Nucleus accumbens (tissue), 56 donors: ENCODE measurements around the gene BANF1.

Source experiments
- DNase-seq, 56 donors: peaks; one replicate each; lab custom pipeline; 2025; lab: John Stamatoyannopoulos, UW

The BANF1 gene

GRCh38 chr11:66032957-66033735, 30.8 kb downstream of the BANF1 start:
- DNase-seq = no peak

GRCh38 chr11:66035653-66036333, 33.5 kb downstream of the BANF1 start:
- no peak for DNase-seq

GRCh38 chr11:66036334-66036710, 34.0 kb downstream of the BANF1 start:
- DNase-seq = no peak

- DNase-seq = no peak
Observed at GRCh38 chr11:66037327-66037726, 35.0 kb downstream of the BANF1 start.

DNA sequence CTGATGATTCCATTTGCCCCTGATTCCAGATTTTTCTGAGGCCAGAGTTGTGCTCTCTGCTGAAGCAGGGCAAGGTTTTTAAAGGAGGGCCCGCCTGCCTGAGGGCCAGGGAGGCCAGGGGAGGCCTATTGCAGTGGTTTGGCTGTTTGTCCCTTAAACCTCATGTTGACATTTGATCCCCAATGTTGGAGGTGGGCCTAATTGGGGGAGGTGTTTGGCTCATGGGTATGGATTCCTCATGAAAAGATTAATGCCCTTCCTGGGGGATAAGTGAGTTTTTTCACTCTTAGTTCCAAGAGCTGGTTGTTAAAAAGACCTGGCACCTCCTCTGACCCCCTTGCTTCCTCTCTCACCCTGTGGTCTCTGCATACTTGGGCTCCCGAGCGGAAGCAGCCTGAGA, 37.5 kb downstream of the BANF1 start:
- DNase-seq = no peak

DNA sequence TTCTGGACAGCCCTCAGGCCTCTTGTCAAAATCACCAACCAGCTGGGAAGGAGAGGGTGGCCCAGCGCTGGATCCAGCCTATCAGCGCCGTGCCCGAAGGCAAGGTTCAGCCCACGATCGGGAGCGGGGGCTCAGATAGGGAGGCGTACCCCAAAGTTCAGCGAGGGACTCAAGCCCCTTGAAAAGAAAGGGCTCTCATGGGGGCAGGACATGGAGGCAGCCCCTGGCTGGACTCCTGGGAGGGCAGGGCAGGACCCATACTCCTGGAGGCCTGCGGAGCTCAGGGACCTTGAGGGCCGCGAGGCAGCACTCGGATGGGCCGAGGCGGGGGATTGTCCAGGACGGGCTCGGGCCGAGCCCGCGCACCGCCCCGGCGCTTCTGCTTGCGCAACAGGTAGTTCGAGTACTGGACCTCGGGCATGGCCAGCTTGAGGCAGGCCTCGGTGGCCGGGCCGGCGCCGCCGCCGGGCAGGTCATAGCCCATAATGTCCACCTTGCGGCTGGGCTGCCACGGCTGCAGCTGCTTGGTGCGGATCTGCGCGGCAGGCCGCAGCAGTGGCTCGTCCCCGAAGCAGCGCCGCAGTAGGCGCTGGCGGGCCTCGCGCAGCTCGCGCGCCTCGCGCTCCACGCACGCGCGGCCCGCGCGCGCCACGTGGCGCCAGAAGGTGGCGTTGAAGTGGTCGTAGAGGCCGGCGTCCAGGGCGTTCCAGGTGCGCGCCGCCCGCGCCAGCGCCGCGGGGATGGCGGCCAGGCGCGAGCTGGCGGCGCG, 40.1 kb downstream of the BANF1 start:
- no peak for DNase-seq

DNA sequence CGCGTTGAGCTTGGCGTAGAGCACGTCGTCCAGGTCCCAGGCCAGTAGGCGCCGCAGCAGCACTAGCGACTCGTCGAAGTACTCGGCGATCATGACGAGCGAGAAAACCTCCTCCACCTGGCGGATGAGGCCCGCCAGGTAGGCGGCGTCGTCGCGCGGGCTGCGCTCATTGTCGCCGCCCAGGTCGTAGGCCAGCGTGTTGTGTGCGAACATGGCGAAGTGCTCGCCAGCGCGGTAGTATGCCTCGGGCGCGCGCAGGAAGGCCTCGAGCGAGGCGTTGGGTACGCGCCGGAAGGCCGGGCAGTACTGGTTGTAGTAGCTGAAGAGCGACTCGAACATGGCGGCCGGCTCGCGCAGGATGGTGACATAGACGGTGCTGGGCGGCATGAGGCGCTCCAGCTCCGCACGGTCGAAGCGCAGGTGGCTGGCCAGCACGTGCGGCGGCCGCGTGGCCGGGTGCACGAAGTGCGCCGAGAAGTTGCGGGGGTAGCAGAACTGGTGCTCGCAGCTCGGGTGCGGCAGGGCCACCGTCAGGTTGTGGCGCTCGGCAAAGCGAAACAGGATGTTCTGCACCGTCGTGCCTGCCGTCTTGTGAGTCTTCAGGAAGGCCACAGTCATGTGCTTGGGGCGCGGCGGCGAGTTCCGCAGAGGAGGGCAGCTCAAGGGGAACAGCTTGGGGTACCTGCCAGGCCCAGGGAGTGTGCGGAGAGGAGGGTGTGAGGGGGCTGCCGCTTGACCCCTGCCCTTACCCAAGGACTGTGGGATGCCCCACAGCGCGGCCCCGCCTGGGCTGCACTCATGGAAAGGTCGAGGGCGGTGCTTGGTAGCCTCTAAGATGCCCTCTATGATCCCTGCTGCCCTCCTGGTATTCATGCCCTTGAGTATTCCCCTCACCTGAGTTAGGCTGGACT, 40.9 kb downstream of the BANF1 start:
- no peak for DNase-seq

DNA sequence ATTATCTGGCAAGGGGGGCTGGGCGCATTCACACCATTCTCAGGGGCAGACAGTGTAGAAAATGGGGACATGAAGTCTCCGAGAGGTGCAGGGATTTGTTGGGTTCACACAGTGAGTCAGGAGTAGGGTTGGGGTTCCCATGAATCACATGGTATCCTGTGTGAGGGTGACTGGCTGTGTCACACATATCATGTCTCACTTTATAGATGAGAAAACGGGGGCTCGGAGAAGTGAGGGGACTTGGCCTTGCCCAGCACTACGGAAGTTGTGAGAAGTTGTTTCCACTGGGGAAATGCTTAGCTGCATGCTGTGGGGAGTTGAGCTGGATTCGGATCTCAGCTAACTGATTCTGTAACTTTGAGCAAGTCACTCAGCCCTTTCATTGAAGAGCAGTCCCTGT, 42.5 kb downstream of the BANF1 start:
- DNase-seq = no peak

GRCh38 chr11:66045177-66045639, 42.9 kb downstream of the BANF1 start:
- peak in 51 of 56 donors; percentile 16 to 87 (median 57) for DNase-seq

- DNase-seq = no peak
Observed at GRCh38 chr11:66046901-66047300, 44.6 kb downstream of the BANF1 start.

- DNase-seq = no peak
Observed at GRCh38 chr11:66047541-66048365, 45.5 kb downstream of the BANF1 start.

DNA sequence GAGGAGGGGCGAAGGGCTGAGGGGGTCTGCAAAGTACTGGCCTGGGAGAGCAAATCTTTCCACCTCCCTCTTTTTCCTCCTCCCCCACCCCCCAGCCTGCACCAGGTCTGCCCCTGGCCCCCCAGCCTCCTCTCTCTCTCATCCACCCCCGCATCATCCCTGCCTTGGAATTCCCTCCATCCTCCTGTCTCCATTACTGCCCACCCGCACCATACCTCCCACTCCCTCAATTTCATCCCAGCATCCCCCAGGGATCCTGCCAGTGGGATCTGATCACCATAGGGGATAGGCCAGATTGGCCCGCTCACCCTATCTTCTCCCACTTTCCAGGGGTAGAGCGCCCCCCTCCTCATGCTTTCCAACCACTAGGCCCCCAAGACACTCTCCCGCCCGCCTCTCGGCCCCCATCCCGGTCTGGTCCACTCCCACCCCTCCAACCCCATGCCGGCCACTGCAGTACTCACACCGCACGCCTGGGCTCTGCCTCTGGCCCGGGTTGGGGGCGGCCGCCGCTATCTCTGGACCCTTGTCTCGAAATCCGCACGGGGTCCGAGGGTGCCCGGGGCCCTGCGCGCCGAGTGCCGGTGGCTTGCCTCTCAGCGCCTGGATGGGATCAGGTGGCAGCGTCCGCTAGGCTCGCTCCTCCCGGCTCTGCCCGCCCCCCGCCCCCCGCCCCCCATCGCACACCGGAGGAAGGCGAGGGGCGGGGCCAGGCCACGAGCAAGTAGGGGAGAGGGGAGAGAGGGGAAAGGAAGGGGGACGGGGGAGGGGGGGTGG, 46.4 kb downstream of the BANF1 start, which contains the start of gene GAL3ST3:
GAL3ST3 (minus strand) TSS at position 615 of the 777 bp plus-strand sequence. CDS start 3,746 bp downstream, outside the sequence.
- DNase-seq = peak in 10 of 56 donors; percentile 8 to 63 (median 28)

GRCh38 chr11:66050581-66051231, 48.4 kb downstream of the BANF1 start:
- DNase-seq = no peak

DNA sequence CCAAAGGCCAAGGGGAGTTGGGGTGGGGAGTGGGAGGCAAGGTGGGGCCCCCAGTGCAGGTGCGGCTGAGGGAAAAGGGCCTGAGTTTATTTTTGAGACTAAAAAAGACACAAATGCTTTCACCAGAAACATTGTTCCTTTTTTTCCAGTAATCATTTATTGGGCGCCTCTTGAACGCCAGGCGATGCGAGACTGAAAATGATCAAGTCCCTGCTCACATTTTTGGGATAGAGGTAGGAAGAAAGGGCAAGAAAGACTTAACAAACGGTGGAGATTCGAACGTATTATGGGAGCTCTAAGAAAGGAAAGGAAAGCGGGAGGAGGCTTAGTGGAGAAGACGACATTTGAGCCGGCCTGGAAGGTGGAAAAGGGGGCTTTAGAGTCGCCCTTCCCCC, 49.1 kb downstream of the BANF1 start:
- DNase-seq = peak in 1 of 56 donors; percentile 43

DNA sequence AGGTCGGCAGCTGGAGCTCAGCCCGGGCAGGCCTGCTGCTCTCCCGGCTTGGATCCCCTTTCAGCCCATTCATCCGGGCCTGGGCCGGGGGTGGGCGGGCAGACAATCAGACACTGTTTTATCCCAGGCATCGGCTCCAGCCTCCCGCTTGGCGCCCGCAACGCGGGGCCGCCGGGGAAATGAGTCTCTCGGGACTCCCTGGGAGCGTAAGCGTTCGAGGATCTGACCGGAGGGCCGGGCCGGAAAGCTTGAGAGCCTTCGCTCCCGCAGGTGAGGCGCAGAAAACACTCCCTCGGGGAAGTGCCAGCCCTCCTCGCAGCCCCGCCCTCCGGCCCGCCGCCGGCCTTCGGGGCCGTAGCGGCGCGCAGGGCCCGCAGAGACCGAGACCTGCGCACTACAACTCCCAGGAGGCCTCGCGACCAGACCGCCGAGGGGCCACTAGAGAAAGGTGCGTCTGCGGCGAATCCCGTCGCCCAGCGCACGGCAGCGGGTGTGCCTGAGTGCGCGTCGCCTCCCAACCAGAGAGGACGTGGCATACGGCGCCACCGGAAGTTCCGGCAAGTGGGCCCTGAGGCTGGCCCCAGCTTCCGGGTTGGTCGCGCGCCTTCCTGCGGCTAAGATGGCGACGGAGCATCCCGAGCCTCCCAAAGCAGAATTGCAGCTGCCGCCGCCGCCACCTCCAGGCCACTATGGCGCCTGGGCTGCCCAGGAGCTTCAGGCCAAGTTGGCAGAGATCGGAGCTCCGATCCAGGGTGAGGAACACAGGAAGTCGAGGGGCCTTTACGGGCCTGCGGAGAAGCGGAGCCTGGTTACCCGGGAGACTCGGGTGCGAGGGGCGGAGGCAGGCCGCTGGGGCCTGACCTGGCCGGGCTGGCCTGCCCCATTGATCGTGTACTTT, 49.7 kb downstream of the BANF1 start, which contains the start of gene SF3B2:
SF3B2 (plus strand) TSS at position 599 of the 898 bp plus-strand sequence; CDS start at position 620, 21 bp downstream.
- peak; percentile 81 to 99 (median 97) for DNase-seq

DNA sequence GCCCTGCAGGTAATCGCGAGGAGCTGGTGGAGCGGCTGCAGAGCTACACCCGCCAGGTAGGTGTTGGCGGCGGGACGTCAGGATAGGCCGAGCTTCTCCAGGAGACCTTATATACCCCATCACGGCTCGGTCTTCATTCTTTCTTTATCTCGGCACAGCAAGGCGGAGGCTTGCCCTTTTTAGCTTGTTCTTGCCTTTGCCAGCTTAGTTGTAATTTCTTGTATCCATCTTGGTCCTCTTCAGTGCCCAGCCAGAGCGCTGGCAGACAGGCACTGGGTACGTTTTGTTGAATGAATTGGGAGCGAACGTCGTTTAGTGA, 50.3 kb downstream of the BANF1 start:
- no peak for DNase-seq
